CD4-positive, alpha-beta T cell treated with Interleukin-1 beta for 1 hour (primary cell): Measurements from ENCODE around the gene PTPN9.
"Not testable (repeated sequence)": the region's sequence is repeated elsewhere in the genome, so short reads cannot be mapped to it uniquely, and the experiment has no call there.

Experiments
- DNase-seq, 2 donors: peaks; one replicate each; pipeline ENCODE4 v3.0.0-alpha.2; 2020 to 2022

The PTPN9 gene

DNA sequence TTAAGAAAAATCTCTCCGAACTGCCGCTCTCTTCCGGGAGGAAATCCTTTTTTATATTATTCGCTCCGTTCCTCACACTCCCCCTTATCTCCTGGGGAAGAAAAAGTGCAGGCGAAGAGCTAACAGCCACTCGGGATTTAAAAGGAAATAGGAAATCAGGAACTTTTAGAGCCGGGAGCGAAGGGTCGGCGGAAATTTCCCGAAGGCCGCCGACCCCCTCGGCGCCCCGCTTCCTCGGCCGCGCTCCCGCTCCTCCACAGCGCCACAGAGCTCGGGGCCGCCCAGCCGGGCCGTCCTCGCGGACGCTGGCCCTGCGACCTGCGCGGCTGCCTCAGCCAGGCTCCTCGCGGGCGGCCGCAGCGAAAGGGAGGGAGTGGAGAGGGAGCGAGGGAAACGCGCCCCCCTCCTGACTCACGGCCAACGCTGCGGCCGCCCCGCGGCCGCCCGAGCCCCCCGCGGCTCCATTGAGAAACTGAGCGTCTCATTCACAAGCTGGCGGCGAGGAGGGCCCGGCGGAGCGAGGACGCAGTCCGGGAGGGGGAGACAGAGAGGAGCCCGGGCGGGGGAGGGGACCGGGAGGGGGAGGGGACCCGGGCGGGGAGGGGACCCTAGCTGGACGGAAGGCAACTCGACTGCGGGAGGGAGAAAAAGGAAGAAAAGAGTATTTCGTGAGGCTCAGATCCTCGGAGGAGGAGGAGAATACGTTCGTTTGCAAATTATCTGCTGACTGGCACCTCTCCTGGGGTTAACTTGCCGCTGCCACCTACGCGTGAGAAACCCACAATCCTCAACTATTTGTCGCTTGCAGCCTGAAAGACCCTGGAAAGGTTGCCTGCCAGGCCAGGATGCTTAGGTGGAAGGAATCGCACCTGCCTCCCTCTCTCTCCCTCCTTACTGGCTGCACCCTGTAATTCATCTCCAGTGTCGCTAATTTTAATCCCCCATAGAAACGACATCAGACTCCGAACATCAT lies at the start of gene PTPN9:
TSS of gene PTPN9 (minus strand) at position 368 of the 973 bp plus-strand sequence. CDS start 539 bp downstream, outside the sequence.
- peak; percentile 66 to 69 for DNase-seq

DNA sequence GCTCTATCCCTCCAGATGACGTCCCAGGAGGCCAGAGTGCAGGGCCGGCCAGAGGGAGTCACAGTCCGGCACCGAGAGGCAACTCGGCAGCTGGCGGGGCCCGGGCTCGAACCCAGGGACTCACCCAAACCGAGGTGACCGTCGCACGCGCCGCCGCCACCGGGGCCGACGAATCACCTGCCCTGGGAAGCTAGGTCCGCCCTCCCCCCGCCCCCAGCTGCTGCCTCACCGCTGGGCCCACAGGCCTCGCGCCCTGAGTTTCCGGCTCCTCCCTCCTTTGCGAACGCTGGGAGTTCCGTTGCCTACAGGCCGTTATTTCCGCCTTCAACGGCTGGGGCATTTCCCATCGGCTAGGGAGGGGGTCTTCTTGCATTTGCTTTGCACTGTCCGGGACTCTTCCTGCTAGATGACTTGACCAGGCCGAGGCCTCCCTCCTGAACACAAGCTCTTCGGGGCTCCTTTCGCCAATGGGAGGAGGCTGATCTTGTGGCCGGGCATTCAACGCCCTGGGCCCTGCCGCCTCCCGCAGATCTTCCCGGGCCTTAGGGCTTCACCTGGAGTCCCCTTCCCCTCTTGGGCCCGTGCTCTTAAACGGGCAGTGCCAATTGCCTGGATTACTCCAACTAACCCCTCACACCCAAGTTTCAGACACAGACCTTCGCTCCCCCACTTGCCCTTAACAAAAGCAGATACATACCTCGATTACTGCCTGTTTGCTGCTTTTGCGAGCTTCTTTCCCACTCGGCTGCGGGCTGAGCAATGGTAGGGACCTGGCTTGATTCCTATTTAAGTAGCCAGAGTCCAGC lies 46.6 kb upstream of the PTPN9 start, which contains the start of gene SNUPN:
TSS of gene SNUPN (minus strand) at position 184 of the 806 bp plus-strand sequence. CDS start 4,674 bp downstream, outside the sequence.
- peak; percentile 91 to 92 for DNase-seq

DNA sequence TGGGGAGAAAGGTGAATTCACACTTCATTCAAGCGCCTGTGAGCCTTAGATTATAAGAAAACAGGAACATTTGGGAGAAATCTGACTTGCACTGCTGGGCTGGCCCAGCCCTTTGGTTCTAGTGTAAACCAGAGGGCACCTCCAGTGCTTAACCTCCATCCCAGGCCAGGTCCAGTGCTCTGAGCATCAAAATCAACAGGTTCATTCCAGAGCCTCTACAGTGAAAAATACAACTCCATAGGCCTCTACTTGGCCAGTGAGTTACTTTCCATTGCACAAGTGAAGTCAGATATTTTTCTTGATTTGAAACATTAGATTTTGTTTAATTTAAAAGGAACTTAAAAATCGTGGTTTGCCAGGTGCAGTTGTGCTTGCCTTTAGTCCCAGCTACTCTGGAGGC lies 43.4 kb upstream of the PTPN9 start:
- no peak for DNase-seq

DNA sequence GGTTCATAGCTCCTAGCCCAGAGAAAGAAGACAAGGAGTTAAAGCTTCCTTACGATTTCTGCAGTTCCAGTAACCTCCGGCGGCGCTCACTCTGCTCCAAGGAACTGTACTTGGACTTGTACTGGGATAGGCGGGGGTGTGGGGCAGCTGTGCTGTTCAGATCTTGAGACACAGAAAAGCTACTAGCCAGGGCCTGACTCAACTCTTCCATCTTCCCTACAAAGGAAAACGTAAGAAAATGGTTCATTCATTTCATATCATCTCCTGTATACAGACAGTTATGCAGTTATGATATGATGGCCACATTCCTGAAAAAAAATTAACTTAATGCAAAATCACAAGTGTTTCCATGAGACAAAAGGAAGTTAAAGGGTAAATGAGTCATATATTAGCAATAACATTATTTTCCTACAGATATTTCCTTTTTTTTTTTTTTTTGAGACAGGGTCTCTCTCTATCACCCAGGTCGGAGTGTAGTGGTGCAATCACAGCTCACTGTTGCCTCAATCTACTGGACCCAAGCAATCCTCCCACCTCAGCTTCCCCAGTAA lies 41.8 kb upstream of the PTPN9 start:
- no peak for DNase-seq

DNA sequence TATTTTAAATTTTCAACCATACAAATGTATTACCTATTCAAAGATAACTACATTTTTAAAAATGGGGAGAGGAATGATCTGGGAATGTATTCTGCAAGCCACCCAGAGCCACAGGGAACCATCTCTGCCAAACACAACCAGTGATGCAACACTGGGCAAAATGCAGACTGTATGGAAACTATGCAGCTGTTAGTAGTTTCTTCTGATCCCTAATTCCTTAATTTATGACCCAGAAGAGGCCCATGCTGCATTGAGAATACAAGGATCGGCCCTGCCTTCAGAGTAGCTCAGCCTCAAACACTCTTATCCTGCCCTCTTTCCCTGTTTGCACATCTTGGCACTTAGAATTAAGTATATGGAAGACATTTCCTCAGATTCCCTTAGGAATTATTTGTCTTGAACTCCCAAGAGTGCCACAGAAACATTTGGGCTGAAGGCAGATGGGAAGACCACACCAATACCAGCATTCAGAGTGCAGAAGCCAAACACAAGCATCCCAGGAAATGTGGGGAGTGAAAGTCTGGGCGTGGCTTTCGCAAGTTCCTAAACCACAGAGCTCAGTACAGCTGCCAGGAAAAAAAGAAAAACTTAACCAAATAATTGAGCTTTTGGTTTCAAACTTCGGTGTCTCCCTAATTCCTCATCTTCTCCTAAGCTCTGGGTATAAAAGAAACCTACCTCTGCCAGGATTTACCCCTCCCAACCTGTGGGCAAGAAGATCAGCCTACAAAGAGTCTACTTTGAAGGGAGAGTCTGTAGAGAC lies 41.1 kb upstream of the PTPN9 start:
- no peak for DNase-seq

DNA sequence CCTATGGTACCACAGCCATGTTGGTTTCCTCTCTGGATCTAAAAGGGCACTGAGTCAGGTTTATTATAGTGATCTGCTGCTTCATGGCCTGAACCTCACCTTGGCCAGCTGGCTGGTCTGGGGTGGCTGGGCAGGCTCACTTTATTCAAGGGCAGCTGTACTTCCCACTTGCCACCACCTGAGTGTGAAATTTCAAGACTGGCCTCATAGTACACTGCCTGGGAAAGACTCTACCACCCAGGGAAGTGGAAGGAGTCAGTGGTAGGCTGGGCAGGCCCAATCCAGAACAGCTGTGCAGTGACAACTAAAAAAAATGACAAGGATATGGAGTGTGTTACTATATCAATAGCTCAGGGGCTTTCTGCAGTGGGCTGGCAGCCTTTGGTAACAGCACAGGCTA lies 37.7 kb upstream of the PTPN9 start:
- DNase-seq, result no peak

DNA sequence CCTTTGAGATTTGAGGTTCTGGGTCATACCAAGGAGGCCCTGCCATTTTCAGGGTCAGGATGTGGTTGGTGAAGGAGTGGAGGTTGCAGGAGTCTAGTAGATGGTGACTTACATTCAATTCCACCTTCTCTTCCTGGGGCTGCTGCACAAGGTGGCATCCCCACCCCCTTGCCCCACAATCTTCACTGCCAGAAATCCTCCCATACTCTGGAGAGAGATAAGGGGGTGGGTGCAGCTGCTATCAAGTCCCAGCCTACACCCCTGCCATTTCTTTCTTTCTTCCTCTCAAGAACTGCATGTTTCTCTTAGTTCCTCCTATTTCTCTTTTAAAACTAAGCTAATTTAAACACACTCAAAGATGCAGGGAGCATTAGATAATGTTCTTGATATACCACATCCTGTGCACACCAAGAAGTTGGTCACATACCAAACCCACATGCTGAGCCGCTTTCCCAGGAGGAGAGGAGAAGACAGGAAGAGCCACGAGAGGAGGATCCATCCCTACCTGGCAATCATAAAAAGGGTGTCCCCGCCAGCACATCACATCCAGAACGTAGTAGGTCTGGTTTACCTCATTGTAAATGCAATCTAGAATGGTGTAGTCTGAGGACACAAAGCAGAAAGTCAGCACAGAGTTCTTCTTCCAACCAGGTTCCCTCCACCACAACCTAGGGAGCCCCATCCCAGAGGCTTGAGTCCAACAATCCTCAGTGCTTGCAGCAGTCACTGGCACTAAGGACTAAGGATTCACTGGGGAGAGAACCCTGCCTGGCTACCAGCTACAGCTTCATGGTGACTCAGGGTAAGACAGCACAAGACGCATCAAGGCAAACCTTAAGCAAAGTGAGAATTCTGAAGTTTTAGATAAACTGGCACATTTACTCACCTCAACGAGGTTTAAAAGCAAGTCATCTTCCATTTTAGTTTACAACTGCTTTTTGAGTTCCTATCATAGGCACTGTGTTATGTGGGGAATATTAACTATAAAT lies 27.9 kb upstream of the PTPN9 start:
- DNase-seq, result peak; percentile 2 to 36

DNA sequence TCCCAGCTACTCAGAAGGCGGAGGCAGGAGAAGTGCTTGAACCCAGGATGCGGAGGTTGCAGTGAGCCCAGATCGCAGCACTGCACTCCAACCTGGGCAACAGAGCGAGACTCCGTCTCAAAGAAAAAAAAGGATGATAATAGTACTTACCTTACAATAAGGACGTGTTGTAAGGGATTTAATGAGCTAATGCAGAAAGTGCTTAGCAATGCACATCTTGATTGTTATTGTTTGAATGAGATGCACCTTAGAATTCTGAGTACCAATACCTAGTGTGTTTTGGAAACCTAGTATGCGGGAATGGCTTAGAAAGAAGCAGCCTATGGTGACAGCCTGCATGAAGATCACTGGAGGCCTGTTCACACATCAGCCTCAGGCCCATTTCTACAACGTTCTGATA lies 26.9 kb upstream of the PTPN9 start:
- DNase-seq, result no peak

DNA sequence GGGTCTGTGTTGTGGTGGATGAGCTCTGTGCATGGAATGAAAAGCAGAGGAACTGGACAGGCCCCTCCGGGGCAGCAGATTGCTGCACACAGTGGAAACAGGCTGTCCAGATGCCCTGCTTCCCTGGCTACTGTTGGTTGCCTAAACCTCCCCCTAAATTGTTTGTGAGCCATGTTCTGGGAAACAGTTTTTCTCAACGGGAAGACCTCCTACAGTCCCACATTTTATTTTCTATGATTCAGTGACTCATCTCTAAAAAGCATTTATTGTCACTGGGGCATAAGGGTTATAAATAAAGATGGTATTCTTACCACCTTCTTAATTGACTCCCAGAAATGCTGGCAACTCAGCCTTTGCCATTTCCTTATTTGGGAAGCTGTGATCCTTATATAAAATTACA lies 20.3 kb upstream of the PTPN9 start:
- no peak for DNase-seq

DNA sequence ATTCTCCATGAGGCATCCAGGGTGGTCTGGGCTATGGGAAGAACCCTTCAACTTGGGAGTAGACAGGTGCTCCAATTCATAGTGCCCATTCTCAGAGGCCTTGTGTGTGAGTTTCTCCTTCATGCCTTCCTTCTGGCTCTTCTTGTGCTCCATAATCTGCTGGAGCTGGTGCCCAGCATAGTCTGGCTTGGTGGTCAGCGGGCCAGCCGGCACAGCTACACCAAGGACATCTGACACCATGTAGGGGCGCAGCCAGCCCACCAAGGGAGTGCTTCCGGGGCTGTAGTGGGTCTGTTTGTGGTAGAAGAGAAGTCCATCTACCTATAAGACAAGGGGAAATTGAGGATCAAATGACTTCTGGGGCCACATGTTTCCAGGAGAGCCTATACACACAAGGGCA lies 19.2 kb upstream of the PTPN9 start:
- DNase-seq, result no peak

DNA sequence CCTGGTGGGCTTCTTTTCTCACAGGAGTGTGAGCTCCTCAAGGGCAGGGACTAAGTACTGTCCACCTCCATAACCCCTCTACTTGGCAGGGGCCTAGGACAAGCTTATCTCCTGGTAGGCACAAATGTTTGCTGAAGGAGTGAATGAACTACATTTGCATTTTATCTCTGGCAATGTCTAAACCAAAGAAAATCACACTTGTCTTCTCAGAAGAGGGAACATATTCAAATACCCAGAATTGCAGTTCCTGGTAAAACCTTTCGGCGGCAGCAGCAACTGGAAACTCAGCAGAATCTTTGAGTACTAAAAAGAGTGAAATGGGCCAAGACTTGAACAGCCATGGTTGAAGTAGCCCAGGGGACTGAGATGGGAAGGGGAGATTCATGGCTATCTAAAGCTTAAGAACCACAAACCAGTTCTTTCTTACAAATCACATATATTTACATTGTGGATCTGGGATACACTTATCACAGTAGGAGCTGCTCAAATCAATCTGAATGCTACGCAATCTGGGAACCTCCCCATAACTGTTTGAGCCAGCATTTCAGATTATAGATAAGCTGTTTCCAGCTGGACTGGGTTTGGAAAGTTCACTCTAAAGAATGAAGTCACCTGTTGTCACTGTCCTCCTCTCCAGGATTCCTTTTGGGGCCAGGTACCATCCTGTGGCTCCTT lies 18.7 kb upstream of the PTPN9 start:
- peak; percentile 21 to 52 for DNase-seq

DNA sequence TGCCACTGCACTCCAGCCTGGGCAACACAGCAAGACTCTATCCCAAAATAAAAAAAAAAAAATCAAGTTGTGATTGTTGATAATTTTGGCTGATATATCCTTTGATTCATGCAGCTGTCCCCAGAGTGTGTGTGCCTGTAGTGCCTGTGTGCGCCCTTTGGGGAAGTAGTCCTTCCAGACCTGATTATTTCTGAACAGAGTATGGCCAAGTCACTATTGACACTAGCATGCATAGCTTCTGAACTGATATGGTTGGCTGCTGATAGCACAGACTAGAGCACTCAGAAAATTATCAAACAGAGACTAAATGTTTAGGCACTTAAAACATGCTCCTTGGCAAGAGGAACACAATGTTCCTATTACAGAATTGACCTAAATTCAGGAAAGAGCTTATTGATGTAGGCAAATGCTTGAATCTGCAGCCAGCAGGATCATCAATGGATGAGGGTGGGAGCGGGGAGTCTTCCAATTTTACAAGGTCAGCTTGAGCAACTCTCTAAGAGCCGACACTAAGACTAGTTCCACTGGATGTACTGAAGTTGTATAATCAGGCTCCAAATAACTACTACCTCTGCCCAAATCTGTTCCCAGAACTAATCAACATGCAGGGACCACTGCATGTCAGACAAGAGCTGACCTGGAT lies 17.7 kb upstream of the PTPN9 start:
- DNase-seq, result no peak

DNA sequence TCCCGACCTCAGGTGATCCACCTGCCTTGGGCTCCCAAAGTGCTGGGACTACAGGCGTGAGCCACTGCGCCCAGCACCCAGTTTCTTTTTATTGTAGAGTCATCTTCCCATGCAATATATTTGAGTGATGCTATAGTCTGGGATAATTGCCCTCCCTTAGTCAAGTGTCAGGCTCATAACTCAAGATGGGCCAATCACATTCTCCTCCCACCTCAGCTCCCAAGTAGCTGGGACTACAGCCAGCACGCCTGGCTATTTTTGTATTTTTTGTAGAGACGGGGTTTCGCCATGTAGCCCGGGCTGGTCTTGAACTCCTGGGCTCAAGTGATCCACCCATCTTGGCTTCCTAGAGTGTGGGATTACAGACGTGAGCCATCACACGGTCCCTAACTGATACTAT lies 15.2 kb upstream of the PTPN9 start:
- no peak for DNase-seq

DNA sequence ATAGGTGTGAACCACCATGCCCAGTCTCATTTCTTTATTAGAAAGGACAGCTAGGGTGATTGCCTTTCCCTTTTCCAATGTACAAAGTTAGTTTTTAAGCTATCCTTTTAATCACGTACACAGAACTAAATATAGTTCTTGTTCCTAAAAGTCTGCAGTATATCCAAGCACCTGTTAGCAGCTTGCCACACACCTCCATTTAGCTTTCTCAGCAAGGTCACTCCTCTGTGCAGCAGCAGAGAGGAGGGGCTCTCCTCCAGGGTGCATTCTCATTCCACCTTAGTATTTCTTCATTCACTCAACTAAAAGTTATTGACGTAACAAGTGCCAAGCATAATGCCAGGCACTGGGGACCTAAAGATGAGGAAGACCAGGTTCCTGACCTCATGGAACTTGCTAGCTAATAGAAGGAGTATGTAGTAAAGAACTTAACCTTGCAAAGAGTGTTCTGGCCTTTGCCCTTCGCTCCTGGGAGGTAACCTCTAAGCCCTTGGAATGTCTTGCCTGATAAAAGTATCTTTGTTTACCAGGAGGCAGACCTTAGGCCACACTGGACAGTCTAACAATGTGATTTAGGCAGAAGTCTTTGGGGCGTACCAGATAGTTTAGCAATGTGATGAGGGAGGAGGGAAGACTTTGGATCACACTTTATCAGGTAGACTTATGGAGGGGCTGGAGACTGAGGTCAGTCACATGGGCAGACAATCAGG lies 12.7 kb upstream of the PTPN9 start:
- no peak for DNase-seq

DNA sequence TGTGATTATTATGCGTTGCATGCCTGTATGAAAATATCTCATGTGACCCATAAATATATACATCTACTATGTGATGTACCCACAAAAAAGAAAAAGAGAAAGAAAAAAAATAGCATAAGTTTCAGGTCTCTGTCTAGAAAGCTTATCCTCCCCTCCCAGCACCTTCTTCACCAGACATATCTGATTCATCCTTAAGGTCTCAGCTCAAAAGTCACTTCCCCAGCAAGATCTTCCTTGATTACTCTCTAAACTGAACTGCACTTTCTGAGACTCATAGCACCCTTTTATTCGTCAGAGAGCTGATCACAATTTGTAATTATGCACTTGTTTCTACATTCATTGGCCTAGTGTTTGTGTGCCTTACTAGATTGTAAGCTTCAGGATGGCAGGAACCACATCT lies 11.1 kb upstream of the PTPN9 start:
- no peak for DNase-seq

DNA sequence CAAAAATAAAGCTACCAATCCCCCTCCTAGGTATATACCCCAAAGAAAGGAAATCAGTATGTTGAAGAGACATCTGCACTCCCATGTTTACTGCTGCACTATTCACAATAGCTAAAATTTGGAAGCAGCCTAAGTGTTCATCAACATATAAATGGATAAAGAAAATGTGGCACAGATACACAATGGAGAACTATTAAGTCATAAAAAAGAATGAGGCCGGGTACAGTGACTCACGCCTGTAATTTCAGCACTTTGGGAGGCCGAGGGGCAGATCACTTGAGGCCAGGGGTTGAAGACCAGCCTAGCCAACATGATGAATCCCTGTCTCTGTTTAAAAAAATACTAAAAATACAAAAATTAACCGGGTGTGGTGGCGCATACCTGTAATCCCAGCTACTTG lies 10.0 kb upstream of the PTPN9 start:
- no peak for DNase-seq

DNA sequence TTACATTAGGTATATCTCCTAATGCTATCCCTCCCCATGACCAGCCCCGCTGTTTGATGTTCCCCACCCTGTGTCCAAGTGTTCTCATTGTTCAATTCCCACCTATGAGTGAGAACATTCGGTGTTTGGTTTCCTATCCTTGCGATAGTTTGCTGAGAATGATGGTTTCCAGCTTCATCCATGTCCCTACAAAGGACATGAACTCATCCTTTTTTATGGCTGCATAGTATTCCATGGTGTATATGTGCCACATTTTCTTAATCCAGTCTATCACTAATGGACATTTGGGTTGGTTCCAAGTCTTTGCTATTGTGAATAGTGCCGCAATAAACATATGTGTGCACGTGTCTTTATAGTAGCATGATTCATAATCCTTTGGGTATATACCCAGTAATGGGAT lies 7.3 kb upstream of the PTPN9 start:
- DNase-seq, result not testable (repeated sequence)

DNA sequence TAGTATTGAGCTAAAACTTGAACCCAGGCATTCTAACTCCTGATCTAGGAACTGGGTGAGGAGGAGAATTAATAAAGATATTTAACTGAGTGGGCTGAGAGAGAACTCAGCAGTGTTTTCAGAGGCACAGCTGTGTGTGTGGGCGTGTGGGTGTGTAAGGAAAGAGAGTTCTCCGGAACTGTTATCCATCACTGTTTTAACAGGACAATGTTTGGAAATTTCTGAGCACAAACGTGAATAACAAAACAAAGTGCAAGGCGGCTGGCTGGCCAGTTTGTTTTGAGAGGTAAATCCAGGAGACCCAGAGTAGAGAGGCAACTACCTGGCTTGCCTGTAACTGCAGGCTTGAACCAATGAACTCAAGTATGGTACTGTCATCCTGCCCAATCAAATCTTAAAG lies 5.0 kb upstream of the PTPN9 start:
- no peak for DNase-seq

DNA sequence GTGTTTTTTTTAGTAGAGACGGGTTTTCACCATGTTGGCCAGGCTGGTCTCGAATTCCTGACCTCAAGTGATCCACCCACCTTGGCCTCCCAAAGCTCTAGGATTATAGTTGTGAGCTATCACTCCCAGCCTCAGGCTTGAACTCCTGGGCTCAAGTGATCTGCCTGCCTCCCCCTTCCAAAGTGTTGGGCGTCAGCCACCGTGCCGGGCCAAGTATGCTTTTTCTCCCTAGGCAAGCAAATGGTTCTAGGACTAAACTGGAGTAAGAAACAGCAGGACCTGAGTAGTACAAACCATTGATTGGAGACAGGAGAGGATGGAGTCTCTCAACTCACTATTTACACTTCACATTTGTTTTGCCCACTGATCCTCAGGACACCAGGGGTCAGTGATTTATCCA lies 4.6 kb upstream of the PTPN9 start:
- DNase-seq, result no peak

DNA sequence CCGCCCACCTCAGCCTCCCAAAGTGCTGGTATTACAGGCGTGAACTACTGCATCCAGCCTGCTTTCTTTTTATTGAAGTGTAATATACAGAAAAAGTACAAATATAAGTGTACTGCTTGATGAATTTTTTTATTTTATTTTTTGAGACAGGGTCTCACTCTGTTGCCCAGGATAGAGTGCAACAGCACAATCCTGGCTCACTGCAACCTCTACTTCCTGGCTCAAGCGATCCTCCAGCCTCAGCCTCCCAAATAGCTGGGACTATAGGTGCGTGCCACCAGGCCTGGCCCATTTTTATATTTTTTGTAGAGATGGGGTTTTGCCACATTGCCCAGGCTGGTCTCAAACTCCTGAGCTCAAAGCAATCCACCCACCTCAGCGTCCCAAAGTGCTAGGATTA lies 3.8 kb upstream of the PTPN9 start:
- not testable (repeated sequence) for DNase-seq
